HT-29 (cell line): ENCODE measurements around the gene AVP. TPM values are rescaled to one million over a fixed set of nuclear protein-coding genes. Genes with fewer than 3 reads are reported as not detected.

Source experiments
- DNase-seq: peaks from one replicate; pipeline ENCODE4 v3.0.0-alpha.2; 2015; ENCODE audit warnings: low spot score
- total RNA-seq: library from RNA; depleted of rRNA; stranded (reverse); fragments of >200 nt; shearing (Covaris generic); gene quantifications from 2 replicates; pipeline ENCODE4 v1.2.3, GENCODE V29; 2014

Gene AVP
- total RNA-seq, 1 experiment from 2014 or later = not detected

- DNase-seq = no peak
Measured at GRCh38 chr20:3109350-3110302, 25.1 kb upstream of the AVP start.

GRCh38 chr20:3107464-3108025, 23.0 kb upstream of the AVP start:
- no peak for DNase-seq

GRCh38 chr20:3106658-3107463, 22.3 kb upstream of the AVP start:
- no peak for DNase-seq

GRCh38 chr20:3106185-3106584, 21.7 kb upstream of the AVP start:
- DNase-seq = no peak

- no peak for DNase-seq
Measured at GRCh38 chr20:3105256-3106137, 21.0 kb upstream of the AVP start.

GRCh38 chr20:3103369-3104032, 19.0 kb upstream of the AVP start:
- no peak for DNase-seq

GRCh38 chr20:3102575-3103368, 18.2 kb upstream of the AVP start:
- no peak for DNase-seq

GRCh38 chr20:3101737-3102574, 17.4 kb upstream of the AVP start:
- no peak for DNase-seq

- DNase-seq = no peak
Measured at GRCh38 chr20:3101251-3101650, 16.7 kb upstream of the AVP start.

GRCh38 chr20:3100480-3100879, 16.0 kb upstream of the AVP start:
- no peak for DNase-seq

- no peak for DNase-seq
Measured at GRCh38 chr20:3094848-3095629, 10.5 kb upstream of the AVP start.

- DNase-seq = no peak
Measured at GRCh38 chr20:3093861-3094361, 9.4 kb upstream of the AVP start.

- no peak for DNase-seq
Measured at GRCh38 chr20:3092611-3093379, 8.3 kb upstream of the AVP start.

GRCh38 chr20:3090565-3090964, 6.0 kb upstream of the AVP start:
- no peak for DNase-seq

GRCh38 chr20:3088031-3088430, 3.5 kb upstream of the AVP start:
- DNase-seq = no peak

- no peak for DNase-seq
Measured at GRCh38 chr20:3085571-3086072, 1.1 kb upstream of the AVP start.

GRCh38 chr20:3084986-3085360, 449 bp upstream of the AVP start:
- no peak for DNase-seq
